MV-4-11 (cell line): Measurements from ENCODE around the gene IFTAP.
"Not testable (repeated sequence)": the region's sequence is repeated elsewhere in the genome, so short reads cannot be mapped to it uniquely, and the experiment has no call there.

Experiments used
- DNase-seq: peaks from one replicate; lab custom pipeline; 2025; lab: John Stamatoyannopoulos, UW

The IFTAP gene

DNA sequence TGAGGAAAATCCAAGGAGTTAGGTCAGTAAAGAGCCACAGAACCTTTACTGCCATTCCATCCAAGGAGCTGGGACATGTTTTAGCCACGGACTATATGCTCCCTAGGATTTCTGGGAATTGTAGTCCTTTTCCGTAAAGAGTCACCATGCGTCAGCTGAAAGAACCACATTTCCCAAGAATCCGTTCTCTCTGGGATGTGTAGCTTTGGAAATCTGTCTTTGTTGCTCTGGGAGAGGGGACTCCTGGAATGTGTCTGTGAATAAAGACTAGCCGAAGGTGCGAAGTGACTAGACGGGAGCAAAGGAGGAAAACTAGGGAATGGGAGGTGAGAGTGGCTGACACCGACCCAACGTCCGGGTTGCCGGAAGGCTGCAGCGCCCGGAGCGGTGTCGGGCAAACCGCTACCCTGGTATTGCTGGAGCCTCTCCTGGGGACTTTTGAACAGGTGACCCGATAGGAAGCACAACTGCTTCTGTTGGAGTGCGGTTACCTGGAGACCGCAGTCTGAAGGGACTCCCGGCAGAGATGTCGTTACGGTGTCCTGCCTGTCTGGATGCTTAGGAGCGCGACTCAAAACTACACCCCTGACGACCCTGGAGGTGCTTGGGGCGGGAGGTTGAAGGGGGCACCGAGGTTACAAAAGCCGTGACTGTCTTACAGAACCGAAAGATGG is at the start of gene IFTAP:
TSS of gene IFTAP (plus strand) at position 187 of the 674 bp plus-strand sequence. CDS start 15,602 bp downstream, outside the sequence.
- peak; percentile 84 for DNase-seq

DNA sequence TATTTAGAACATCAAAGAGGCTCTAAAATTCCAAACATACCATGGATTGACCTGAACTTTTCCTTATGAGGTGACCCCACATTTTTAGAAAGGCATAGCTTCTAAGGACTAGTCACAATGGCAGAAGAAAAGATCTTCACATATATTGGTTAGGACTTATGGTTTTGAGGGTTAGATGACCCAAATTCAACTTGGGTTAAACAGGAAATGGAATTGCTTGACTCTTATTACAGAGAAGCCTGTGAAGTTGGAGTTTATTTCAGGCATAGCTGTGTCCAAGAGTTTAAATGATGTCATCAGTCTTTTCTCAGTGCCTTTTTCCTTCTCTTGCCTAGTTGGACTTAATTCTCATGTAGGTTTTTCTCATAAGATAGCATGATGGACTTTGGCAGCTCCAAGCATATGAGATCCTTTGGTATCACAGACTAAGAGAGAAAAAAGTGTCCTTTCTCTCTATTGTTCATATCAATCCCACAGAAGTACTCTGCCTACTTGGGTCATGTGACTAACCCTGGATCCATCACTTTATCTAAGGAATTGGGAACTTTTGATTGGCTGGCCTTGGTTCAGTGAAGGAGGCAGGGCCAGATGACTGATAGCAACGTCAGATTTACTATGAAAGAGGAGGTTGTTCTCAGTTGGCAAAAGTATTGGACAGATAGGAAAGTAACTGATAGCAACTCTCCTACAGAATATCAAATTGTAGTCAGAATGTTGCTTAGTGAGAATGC is 43.8 kb upstream of the IFTAP start:
- no peak for DNase-seq

- DNase-seq = not testable (repeated sequence)
These were observed 36.9 kb upstream of the IFTAP start for GRCh38 chr11:36557390-36557789.

- DNase-seq = no peak
These were observed 36.3 kb upstream of the IFTAP start for GRCh38 chr11:36557991-36558390.

DNA sequence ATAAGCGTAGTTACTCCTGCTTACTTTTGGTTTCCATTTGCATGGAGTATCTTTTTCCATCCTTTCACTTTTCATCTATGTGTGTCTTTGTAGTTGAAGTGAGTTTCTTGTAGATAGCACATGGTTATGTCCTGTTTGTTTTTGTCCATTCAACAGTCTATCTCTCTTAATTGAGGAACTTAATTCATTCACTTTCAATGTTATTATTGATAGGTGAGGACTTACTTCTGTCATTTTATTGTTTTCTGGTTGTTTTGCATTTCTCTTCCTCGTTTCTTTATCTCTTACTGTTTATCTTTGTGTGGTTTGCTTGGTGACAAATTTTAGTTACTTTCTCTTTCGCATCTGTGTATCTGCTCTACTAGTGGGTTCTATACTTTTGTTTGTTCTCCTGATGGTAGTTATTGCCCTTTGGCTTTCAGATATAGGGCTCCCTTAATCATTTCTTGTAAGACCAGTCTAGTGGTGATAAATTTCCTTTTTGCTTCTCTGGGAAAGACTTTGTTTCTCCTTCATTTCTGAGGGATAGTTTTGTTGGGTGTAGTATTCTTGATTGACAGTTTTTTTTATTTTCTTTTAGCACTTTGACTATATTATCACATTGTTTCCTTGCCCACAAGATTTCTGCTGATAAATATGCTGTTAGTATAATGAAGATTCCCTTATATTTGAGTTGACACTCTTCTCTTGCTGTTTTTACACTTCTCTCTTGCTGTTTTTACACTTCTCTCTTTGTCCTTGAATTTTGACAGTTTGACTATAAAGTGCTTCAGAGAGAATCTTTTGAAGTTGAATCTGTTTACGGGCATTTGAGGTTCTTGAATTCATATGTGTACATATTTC is 35.5 kb upstream of the IFTAP start:
- DNase-seq = no peak

GRCh38 chr11:36564376-36565030 is 29.8 kb upstream of the IFTAP start:
- DNase-seq = peak; percentile 40

- no peak for DNase-seq
These were observed 29.2 kb upstream of the IFTAP start for GRCh38 chr11:36565031-36565610.

DNA sequence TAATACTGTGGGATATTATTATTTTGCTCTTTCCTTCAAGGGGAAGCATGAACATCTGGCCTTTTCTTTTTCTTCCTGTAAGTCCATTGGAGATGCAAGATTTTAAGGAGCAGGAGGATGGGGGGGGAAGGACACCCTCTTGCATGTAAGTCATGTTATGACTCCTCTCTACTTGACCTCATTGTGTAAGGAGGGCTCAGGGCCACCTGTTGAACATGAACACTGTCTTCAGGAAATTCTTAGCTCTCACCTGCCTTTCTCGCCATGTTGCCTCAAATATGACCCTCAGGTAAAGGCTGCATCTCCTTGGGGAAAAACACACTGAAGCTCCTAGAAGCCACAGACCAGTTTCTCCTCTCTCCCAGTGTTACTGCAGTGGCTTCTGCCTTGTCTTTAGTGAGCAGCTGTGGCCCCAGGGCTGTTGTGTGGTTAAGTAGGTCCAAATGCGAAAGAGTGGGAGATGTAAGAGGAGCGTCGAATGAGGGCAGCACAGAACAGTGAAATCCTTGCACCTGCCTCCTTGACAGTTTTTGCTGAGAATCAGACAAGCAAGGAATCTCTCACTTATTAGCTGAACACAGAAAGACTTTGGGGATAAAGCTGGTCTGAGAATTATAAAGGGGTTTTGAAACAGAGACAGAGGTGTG is 27.8 kb upstream of the IFTAP start:
- no peak for DNase-seq

DNA sequence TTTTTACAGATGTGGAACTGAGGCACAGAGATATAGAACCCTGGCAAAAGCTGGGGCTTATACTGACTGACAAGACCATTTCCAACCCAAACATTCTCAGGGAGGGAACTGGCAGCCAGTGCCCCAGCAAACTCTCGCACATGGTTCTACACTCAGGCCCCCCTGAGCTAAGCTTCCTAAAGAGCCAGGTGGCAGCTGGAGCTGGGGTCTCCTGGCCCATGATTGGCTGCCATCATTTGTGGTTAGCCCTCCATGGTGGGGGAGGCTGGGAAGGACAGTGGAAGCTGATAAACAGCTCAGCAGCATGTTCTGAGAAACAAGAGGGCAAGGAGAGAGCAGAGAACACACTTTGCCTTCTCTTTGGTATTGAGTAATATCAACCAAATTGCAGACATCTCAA is 26.6 kb upstream of the IFTAP start, which contains the start of gene RAG1:
TSS of gene RAG1 (plus strand) at position 314 of the 400 bp plus-strand sequence. CDS start 5,298 bp downstream, outside the sequence.
- DNase-seq = no peak

DNA sequence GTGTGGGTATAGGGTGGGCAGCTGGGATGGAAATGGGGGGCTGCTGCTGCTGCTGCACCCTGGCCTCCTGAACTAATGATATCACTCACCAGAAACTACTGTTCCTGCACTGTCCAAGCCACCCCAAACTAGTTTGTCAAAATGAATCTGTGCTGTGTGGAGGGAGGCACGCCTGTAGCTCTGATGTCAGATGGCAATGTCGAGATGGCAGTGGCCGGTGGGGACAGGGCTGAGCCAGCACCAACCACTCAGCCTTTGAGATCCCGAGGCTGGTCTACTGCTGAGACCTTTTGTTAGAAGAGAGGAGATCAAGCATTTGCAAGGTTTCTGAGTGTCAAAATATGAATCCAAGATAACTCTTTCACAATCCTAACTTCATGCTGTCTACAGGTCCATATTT is 25.2 kb upstream of the IFTAP start:
- no peak for DNase-seq

GRCh38 chr11:36574486-36574885 is 19.8 kb upstream of the IFTAP start:
- no peak for DNase-seq

DNA sequence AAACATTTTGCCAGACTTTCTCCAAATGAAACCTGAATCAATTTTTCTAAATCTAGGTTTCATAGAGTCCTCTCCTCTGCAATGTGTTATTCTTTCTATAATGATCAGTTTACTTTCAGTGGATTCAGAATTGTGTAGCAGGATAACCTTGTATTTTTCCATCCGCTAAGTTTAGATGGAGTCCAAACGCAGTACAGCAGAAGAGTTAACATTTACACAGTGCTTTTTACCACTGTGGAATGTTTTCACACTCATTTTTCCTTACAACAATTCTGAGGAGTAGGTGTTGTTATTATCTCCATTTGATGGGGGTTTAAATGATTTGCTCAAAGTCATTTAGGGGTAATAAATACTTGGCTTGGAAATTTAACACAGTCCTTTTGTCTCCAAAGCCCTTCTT is 16.9 kb upstream of the IFTAP start:
- no peak for DNase-seq

GRCh38 chr11:36577859-36578258 is 16.4 kb upstream of the IFTAP start:
- no peak for DNase-seq

GRCh38 chr11:36578458-36578857 is 15.8 kb upstream of the IFTAP start:
- DNase-seq = no peak

- DNase-seq = no peak
These were observed 12.8 kb upstream of the IFTAP start for GRCh38 chr11:36581536-36581935.

- no peak for DNase-seq
These were observed 10.6 kb upstream of the IFTAP start for GRCh38 chr11:36583667-36584066.

DNA sequence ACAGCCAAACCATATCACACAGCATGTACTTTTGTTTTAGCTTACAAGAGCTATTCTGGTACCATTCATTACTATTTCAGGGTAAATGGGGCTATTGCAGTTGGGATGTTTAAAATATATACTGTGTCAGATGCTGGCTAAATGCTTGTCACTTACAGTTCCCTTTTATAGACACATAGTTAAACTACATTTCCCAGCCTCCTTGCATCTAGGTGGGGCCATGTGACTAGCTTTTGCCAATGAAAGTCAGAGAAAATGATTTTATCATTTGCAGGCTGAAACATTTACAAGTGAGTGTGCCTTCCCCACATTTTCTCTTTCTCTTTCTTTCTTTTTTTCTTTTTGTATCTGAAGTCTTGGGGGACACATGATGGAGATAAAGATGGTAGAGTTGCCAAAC is 7.8 kb upstream of the IFTAP start:
- DNase-seq = peak; percentile 35

DNA sequence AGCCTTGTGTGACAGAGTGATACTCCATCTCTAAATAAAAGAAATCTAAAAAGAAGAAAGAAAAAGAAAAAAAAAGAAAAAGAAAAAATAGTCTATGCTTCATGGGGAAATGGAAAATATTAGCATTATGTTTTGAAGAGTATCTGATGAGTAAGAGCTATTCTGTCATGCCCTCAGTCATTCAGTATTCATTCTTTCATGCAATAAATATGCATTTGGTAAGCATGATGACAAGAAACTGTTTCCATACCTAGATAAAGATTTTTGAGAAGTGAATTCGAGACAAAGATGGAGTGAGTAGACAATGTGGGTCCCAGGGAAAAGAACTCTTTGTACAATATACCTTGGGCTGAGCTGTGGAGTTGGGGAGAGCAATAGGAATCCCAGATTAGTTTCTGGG is 6.2 kb upstream of the IFTAP start:
- DNase-seq = no peak

GRCh38 chr11:36590513-36590912 is 3.8 kb upstream of the IFTAP start:
- no peak for DNase-seq

DNA sequence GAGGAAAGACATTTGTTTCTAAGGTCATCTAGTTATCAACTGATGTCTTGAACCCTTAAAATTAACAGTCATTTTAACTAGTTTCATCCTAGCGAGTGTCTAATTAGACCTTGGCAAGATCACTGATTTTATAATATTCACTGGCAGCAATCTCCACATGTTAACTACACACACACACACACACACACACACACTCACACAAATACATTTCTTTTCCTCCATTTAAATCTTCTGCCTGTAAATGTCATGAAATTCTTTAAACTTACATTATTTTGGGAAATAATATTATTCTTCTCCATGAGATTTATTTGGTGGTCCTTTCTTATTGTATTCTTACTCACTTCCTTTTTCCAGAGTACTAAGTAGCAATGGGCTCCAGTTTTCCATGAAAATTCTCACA is 2.9 kb upstream of the IFTAP start:
- DNase-seq = no peak

DNA sequence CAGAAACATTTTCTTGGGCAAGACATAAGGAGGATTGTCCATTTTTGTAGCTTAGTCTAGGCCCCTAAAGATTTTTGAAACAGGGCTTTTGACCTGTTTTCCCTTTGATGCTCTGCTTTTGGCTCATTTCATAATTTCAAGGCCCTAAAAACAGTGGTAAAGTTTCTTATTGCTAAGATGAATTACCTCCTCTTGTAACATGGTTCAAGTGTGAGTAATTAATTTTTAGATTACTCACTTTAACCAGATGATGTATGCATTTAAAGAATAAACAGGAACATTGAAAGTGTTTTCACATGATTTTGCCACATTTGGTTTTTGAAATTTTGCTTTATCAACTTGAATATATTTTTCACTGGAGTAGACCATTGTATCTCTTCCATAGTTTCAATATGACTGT is 2.6 kb downstream of the IFTAP start:
- DNase-seq = no peak
